GM12865 (cell line): ENCODE results near the gene IBA57.

Source experiments
- DNase-seq: peaks from one replicate; pipeline ENCODE4 v3.0.0; 2010; ENCODE audit warnings: low read depth
- H3K4me3 ChIP-seq: 2 replicates; pipeline ENCODE4 v1.5.1; 2011; ENCODE audit warnings: mild to moderate bottlenecking, low read depth, low read length, control low read depth
- TF ChIP-seq, protein P1 (sequence below): IDR thresholded peaks from 2 replicates; pipeline ENCODE4 v1.5.1; 2011; ENCODE audit warnings: low read length, control low read depth, low read depth, inconsistent platforms; ENCODE audit not compliant: insufficient read depth; ENCODE audit errors: missing control alignments

The IBA57 gene

GRCh38 chr1:228148935-228149405 lies 16.6 kb upstream of the IBA57 start:
- H3K4me3 ChIP-seq = no peak overlapping the region
- DNase-seq = no peak
- TF ChIP-seq, protein P1, sequence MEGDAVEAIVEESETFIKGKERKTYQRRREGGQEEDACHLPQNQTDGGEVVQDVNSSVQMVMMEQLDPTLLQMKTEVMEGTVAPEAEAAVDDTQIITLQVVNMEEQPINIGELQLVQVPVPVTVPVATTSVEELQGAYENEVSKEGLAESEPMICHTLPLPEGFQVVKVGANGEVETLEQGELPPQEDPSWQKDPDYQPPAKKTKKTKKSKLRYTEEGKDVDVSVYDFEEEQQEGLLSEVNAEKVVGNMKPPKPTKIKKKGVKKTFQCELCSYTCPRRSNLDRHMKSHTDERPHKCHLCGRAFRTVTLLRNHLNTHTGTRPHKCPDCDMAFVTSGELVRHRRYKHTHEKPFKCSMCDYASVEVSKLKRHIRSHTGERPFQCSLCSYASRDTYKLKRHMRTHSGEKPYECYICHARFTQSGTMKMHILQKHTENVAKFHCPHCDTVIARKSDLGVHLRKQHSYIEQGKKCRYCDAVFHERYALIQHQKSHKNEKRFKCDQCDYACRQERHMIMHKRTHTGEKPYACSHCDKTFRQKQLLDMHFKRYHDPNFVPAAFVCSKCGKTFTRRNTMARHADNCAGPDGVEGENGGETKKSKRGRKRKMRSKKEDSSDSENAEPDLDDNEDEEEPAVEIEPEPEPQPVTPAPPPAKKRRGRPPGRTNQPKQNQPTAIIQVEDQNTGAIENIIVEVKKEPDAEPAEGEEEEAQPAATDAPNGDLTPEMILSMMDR = no peak

- no peak within 1 kb of the TSS for H3K4me3 ChIP-seq
- TF ChIP-seq, protein P1 = no peak
Measured at GRCh38 chr1:228149406-228150119, 16.0 kb upstream of the IBA57 start, which contains the start of gene GJC2. Gene GJC2, plus strand, starts transcription at chr1:228149930. Its CDS starts 7,829 bp downstream, at chr1:228157759.

GRCh38 chr1:228150120-228150460 lies 15.5 kb upstream of the IBA57 start:
- TF ChIP-seq, protein P1 = no peak
- H3K4me3 ChIP-seq = no peak overlapping the region
- DNase-seq = no peak

More at GRCh38 chr1:228149406-228150119, 16.0 kb upstream of the IBA57 start, which contains the start of gene GJC2:
- DNase-seq = no peak

- H3K4me3 ChIP-seq = no peak overlapping the region
- no peak for DNase-seq
- TF ChIP-seq, protein P1 = no peak
Measured at GRCh38 chr1:228150461-228151179, 15.0 kb upstream of the IBA57 start.

- H3K4me3 ChIP-seq = no peak overlapping the region
- TF ChIP-seq, protein P1 = no peak
- DNase-seq = no peak
Measured at GRCh38 chr1:228151180-228151925, 14.3 kb upstream of the IBA57 start.

DNA sequence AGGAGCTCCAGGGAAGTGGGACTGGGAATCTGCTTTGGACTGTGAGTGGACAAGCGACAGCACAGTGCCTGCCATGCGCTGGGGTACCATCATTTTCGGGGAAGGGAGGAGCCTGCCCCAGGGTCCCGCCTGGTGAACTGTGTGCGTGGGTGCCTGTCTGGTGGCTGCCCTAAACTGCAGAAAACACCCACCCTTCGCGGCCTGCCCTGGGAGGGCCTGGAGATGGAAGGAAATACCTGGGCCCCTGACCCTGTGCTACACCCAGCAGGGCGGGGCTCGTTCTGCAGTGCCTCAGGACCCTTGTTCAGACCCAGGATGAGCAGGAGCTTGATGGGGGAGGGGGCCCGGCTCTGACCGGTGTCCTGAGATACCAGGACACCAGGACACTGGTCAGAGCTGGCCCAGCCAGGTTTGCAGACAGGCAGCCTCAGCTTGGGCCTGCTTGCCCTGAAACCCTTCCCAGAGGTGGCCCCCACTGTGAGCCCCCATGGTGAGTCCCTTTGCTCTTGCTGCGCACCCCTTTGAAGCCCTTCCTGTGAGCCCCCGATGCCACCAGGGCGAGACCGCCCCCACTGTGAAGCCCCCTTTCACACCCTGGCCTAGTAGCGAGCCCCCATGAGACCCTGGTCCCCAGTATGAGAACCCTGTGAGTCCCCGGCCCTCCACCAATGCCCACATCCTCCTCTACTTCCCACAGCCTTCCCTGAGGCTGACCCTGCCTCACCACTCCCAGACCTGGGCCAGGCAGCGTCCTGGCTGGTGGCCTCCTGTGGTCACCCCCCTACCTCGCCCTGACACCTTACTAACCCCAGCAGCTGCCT lies 13.3 kb upstream of the IBA57 start:
- TF ChIP-seq, protein P1 = no peak
- no peak overlapping the region for H3K4me3 ChIP-seq
- no peak for DNase-seq
